Osteocyte (in vitro differentiated cells): ENCODE measurements around the gene RARA. TPM values are rescaled to one million over a fixed set of nuclear protein-coding genes. Genes with fewer than 3 reads are reported as not detected.

Experiments used
- DNase-seq: peaks from one replicate; pipeline ENCODE4 v3.0.0; 2021; ENCODE audit warnings: mixed read lengths; ENCODE audit not compliant: unreplicated experiment; ENCODE audit errors: extremely low spot score
- H3K27ac Mint-ChIP-seq: one replicate; pipeline ENCODE4 v1.8.0; 2021; ENCODE audit warnings: mild to moderate bottlenecking, mixed read lengths; ENCODE audit not compliant: unreplicated experiment
- H3K27me3 Mint-ChIP-seq: one replicate; pipeline ENCODE4 v1.8.0; 2021; ENCODE audit warnings: mixed read lengths; ENCODE audit not compliant: unreplicated experiment
- H3K36me3 Mint-ChIP-seq: one replicate; pipeline ENCODE4 v1.8.0; 2021; ENCODE audit warnings: mixed read lengths; ENCODE audit not compliant: unreplicated experiment
- H3K4me1 Mint-ChIP-seq: one replicate; pipeline ENCODE4 v1.8.0; 2021; ENCODE audit warnings: mixed read lengths; ENCODE audit not compliant: unreplicated experiment
- H3K4me3 Mint-ChIP-seq: one replicate; pipeline ENCODE4 v1.8.0; 2021; ENCODE audit warnings: mild to moderate bottlenecking, moderate library complexity, mixed read lengths; ENCODE audit not compliant: unreplicated experiment
- H3K9me3 Mint-ChIP-seq: one replicate; pipeline ENCODE4 v1.8.0; 2021; ENCODE audit warnings: mixed read lengths; ENCODE audit not compliant: unreplicated experiment
- total RNA-seq: library from RNA; stranded (reverse); gene quantifications from 2 replicates; pipeline ENCODE4 v1.2.1, GENCODE V29; 2021
- TF ChIP-seq, protein P1 (sequence below): fragments of 200-600 bp; sonication (generic); IDR thresholded peaks from 2 replicates; pipeline ENCODE4 v1.5.0; 2021; ENCODE audit warnings: antibody characterized with exemption, mild to moderate bottlenecking, moderate library complexity

The RARA gene
- total RNA-seq, 1 donor from 2014 or later = 62.6 TPM

DNA sequence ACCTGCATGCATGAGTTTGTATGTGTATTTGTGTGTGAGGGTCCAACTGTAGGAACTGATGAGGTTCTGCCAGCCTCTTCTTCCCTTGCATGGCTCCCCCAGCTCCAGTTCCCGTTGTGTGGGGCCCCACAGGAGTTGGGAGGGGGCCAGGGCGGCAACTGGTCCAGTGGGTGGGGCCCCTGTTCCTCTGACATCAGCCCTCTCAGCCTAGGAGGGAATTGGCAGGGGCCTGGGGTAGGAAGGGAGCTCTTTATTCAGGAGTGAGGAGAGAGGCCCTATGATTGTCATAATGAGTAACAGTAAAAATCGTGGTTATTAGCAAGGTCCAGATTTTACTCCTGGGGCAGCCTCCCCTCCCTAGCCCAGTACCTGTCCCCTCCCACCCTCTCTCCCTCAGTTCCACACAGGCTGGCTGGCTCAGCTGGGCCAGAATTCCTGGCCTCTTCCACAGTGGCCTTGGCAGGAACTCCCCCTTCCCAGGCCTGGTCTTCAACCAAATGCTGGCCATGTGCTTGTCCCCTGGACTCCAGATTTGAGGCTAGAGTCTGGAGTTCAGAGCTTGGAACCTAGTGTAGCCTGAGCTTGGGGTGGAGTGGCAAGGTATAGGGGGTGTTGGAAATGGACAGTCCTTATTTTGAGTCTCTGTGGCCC is 18.9 kb downstream of the RARA start:
- H3K36me3 Mint-ChIP-seq = peaks cover 11% of the 10 kb centered on the region
- peak overlapping the region; percentile 73 for H3K27ac Mint-ChIP-seq
- H3K27me3 Mint-ChIP-seq = no peaks in the 10 kb centered on the region
- TF ChIP-seq, protein P1, sequence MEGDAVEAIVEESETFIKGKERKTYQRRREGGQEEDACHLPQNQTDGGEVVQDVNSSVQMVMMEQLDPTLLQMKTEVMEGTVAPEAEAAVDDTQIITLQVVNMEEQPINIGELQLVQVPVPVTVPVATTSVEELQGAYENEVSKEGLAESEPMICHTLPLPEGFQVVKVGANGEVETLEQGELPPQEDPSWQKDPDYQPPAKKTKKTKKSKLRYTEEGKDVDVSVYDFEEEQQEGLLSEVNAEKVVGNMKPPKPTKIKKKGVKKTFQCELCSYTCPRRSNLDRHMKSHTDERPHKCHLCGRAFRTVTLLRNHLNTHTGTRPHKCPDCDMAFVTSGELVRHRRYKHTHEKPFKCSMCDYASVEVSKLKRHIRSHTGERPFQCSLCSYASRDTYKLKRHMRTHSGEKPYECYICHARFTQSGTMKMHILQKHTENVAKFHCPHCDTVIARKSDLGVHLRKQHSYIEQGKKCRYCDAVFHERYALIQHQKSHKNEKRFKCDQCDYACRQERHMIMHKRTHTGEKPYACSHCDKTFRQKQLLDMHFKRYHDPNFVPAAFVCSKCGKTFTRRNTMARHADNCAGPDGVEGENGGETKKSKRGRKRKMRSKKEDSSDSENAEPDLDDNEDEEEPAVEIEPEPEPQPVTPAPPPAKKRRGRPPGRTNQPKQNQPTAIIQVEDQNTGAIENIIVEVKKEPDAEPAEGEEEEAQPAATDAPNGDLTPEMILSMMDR = no peak
- H3K9me3 Mint-ChIP-seq = no peaks in the 10 kb centered on the region
- H3K4me1 Mint-ChIP-seq = peaks cover 81% of the 10 kb centered on the region
- H3K4me3 Mint-ChIP-seq = no peak overlapping the region
- no peak for DNase-seq

GRCh38 chr17:40328386-40328766 is 19.4 kb downstream of the RARA start:
- Mint-ChIP-seq H3K27me3 (no peaks in the 10 kb centered on the region), H3K27ac (peak overlapping the region; percentile 73), H3K36me3 (peaks cover 13% of the 10 kb centered on the region), H3K4me1 (peaks cover 78% of the 10 kb centered on the region), H3K4me3 (no peak overlapping the region), H3K9me3 (no peaks in the 10 kb centered on the region)
- TF ChIP-seq, protein P1 = no peak
- DNase-seq = no peak

DNA sequence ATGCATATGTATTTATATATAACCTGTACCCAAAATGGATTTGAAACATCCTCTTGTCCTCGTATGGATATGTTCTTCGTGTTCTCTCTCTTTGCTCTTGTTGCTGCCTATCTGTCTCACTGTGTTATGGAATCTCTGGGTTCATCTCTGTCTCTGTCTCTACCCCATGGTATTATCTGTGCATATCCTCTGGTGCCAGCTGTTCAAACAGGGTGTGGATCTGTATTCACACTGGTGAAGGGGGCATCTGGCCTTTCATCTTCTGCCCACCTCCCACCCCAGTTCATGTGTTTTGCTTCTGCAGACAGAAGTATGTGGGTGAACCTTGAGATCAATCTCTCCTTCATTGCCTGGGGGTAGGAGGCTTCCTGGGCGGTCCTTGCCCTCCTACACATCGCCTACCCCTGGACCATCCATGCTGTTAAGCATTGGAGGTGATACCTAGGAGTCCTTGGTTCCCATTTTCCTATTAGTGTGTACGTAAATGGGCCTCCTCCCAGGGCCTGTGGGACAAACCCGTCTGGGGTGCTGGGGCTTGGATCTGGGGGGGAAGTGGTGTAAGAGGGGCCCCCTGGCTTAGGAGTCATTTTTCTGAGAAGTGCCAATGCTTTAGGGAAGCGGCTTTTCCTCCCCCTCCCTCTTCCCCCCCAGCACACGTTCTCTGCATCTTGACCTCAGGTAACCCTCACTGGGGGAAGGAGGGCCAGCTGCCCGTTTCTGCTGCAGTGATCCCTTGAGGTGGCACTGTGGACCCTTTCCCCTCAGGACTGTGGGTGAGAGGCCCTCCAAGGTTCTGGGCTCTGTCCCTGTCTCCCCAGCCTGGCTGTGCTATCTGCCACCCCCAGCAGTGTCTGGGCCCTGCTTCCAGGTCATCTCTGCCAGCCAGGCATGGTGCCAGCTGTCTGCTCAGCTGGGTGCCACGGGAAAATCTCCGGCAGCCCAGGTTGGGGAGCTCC is 21.1 kb downstream of the RARA start:
- Mint-ChIP-seq H3K4me3 (no peak overlapping the region), H3K27ac (peak overlapping the region; percentile 72), H3K4me1 (peaks cover 78% of the 10 kb centered on the region), H3K9me3 (no peaks in the 10 kb centered on the region), H3K27me3 (no peaks in the 10 kb centered on the region), H3K36me3 (peaks cover 15% of the 10 kb centered on the region)
- TF ChIP-seq, protein P1 = no peak
- DNase-seq = no peak

DNA sequence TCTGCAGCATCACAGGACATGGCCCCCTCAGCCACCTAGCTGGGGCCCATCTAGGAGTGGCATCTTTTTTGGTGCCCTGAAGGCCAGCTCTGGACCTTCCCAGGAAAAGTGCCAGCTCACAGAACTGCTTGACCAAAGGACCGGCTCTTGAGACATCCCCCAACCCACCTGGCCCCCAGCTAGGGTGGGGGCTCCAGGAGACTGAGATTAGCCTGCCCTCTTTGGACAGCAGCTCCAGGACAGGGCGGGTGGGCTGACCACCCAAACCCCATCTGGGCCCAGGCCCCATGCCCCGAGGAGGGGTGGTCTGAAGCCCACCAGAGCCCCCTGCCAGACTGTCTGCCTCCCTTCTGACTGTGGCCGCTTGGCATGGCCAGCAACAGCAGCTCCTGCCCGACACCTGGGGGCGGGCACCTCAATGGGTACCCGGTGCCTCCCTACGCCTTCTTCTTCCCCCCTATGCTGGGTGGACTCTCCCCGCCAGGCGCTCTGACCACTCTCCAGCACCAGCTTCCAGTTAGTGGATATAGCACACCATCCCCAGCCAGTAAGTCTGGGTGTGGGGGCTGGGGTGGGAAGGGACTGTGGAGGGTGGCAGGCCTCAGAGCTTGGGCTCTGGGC is 22.0 kb downstream of the RARA start:
- H3K27me3 Mint-ChIP-seq = no peaks in the 10 kb centered on the region
- TF ChIP-seq, protein P1 = no peak
- H3K27ac Mint-ChIP-seq = peak overlapping the region; percentile 81
- no peak for DNase-seq
- no peaks in the 10 kb centered on the region for H3K9me3 Mint-ChIP-seq
- peaks cover 15% of the 10 kb centered on the region for H3K36me3 Mint-ChIP-seq
- H3K4me3 Mint-ChIP-seq = peak overlapping the region; percentile 52
- H3K4me1 Mint-ChIP-seq = peaks cover 76% of the 10 kb centered on the region
